A673 (cell line): ENCODE results near the gene OTOGL. TPM values are rescaled to one million over a fixed set of nuclear protein-coding genes. Genes with fewer than 3 reads are reported as not detected.

Experiments
- BruUV-seq: library from RNA; stranded (reverse); fragments of 400-500 nt; replicated peaks from 2 replicates; lab custom pipeline; 2021; lab: Mats Ljungman, UMichigan
- CTCF ChIA-PET: fragments of 300-600 bp; sonication (Branson Sonifier 250); formaldehyde crosslinking; loops from one replicate; lab custom pipeline; 2022; ENCODE audit warnings: antibody characterized with exemption; lab: Charles Lee
- POLR2A ChIA-PET: fragments of 300-600 bp; sonication (Branson Sonifier 250); formaldehyde crosslinking; loops from one replicate; lab custom pipeline; 2022; ENCODE audit warnings: antibody characterized with exemption; ENCODE audit not compliant: low non-redundant PET; lab: Charles Lee
- DNase-seq: peaks from one replicate; pipeline ENCODE4 v3.0.0-alpha.2; 2015; ENCODE audit warnings: low spot score
- H3K27ac ChIP-seq: fragments of 200-600 bp; sonication (generic); 2 replicates; pipeline ENCODE4 v1.5.1; 2016; ENCODE audit warnings: mixed run types, low read depth, mild to moderate bottlenecking, mixed read lengths, antibody characterized with exemption, low read length; ENCODE audit not compliant: poor library complexity, severe bottlenecking
- H3K27me3 ChIP-seq: fragments of 200-600 bp; sonication (generic); replicated peaks from 2 replicates; pipeline ENCODE4 v1.6.1; 2017; ENCODE audit warnings: mixed run types, low read depth, mild to moderate bottlenecking, mixed read lengths, antibody characterized with exemption, low read length; ENCODE audit not compliant: insufficient read depth, poor library complexity
- H3K36me3 ChIP-seq: fragments of 200-600 bp; sonication (generic); 2 replicates; pipeline ENCODE4 v1.6.1; 2016; ENCODE audit warnings: mixed run types, mild to moderate bottlenecking, mixed read lengths, antibody characterized with exemption, low read length; ENCODE audit not compliant: insufficient read depth, poor library complexity, severe bottlenecking
- H3K4me1 ChIP-seq: fragments of 200-600 bp; sonication (generic); 2 replicates; pipeline ENCODE4 v1.6.1; 2017; ENCODE audit warnings: mixed run types, mild to moderate bottlenecking, mixed read lengths, antibody characterized with exemption, low read length; ENCODE audit not compliant: insufficient read depth, poor library complexity, severe bottlenecking
- H3K4me3 ChIP-seq: fragments of 200-600 bp; sonication (generic); 2 replicates; pipeline ENCODE4 v1.5.1; 2016; ENCODE audit warnings: low read depth, mixed run types, mild to moderate bottlenecking, mixed read lengths, low read length; ENCODE audit not compliant: poor library complexity, severe bottlenecking
- H3K9me3 ChIP-seq: fragments of 200-600 bp; sonication (generic); 2 replicates; pipeline ENCODE4 v1.6.1; 2016; ENCODE audit warnings: mixed run types, low read depth, mild to moderate bottlenecking, mixed read lengths, antibody characterized with exemption, low read length; ENCODE audit not compliant: poor library complexity, severe bottlenecking
- EZH2 ChIP-seq: fragments of 200-600 bp; sonication (generic); IDR thresholded peaks from 2 replicates; pipeline ENCODE4 v1.6.1; 2017; ENCODE audit warnings: borderline replicate concordance, low read depth, mild to moderate bottlenecking, mixed read lengths, antibody characterized with exemption, low read length; ENCODE audit not compliant: poor library complexity, severe bottlenecking
- intact Hi-C: fragments of 100-400 bp; cut with micrococcal nuclease; formaldehyde crosslinking; loops from one replicate; pipeline ENCODE4 v1.10.0; 2022; ENCODE audit not compliant: unreplicated experiment
- total RNA-seq: library from RNA; stranded (reverse); gene quantifications from 2 replicates; pipeline ENCODE4 v1.2.3, GENCODE V29; 2021
- TF ChIP-seq, protein P1 (sequence below): fragments of 300-800, 200-600 bp; sonication (generic); conservative IDR thresholded peaks from 2 replicates; pipeline ENCODE4 v1.5.1; 2017; ENCODE audit warnings: low read depth, mild to moderate bottlenecking, antibody characterized with exemption, low read length, moderate library complexity, mixed read lengths

Gene OTOGL
- total RNA-seq, 1 experiment from 2014 or later = 0.73 TPM

DNA sequence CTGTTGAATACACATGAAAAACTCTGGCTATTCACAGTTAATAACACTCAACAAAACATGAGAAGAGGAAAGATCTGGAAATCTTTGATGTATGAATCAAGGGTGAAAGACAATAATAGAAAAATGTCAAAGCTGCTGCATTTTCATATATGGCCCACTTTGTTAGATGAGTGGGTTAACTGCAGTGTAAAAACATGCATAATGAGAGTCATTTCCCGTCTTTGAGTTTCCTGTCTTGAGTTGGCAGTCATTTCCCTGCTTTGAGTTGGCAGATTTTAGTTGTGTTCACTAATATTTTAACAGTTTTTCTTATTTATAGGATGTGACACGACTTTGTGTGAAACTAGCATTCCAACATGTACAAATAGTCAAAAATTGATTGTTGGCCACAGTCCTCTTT lies 256.8 kb downstream of the OTOGL start:
- intact Hi-C loops = no loop called here
- Histone ChIP-seq H3K4me1 (peaks cover 29% of the 10 kb centered on the region), H3K9me3 (no peaks in the 10 kb centered on the region), H3K27ac (peak overlapping the region; percentile 21), H3K36me3 (no peaks in the 10 kb centered on the region), H3K4me3 (no peak overlapping the region), H3K27me3 (no peaks in the 10 kb centered on the region)
- ChIA-PET CTCF (no interaction called here), POLR2A (interaction anchor here (0.6 kb wide), 1 partner anchor 85 kb away, joined by 3 read pairs; no protein-coding TSS in a partner anchor)
- TF ChIP-seq, protein P1, sequence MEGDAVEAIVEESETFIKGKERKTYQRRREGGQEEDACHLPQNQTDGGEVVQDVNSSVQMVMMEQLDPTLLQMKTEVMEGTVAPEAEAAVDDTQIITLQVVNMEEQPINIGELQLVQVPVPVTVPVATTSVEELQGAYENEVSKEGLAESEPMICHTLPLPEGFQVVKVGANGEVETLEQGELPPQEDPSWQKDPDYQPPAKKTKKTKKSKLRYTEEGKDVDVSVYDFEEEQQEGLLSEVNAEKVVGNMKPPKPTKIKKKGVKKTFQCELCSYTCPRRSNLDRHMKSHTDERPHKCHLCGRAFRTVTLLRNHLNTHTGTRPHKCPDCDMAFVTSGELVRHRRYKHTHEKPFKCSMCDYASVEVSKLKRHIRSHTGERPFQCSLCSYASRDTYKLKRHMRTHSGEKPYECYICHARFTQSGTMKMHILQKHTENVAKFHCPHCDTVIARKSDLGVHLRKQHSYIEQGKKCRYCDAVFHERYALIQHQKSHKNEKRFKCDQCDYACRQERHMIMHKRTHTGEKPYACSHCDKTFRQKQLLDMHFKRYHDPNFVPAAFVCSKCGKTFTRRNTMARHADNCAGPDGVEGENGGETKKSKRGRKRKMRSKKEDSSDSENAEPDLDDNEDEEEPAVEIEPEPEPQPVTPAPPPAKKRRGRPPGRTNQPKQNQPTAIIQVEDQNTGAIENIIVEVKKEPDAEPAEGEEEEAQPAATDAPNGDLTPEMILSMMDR = no peak
- TF ChIP-seq EZH2 = no peak
- peak; percentile 70 for DNase-seq
- no TSS peak for BruUV-seq

DNA sequence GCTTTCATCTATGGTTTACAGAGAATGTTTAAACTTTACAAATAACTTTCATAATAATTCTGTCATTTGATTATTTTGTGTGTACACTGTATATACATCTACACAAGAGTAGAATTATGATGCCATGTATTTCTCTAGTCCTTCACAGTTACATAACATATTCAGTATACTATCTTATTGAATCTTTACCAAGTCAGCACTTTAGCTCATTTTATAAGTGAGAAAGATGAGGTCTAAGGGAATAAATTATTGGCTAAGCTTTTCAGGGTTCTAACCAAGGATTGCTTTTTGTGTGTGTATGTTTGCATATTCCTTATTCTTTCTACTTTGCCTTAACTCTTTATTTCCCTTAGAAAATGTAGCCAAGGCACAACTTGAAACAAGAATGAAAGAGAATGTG lies 260.4 kb downstream of the OTOGL start:
- H3K27ac ChIP-seq = no peak overlapping the region
- H3K4me1 ChIP-seq = peaks cover 19% of the 10 kb centered on the region
- peaks cover 13% of the 10 kb centered on the region for H3K9me3 ChIP-seq
- no peak for TF ChIP-seq EZH2
- TF ChIP-seq, protein P1 = no peak
- CTCF ChIA-PET = no interaction called here
- POLR2A ChIA-PET = no interaction called here
- intact Hi-C loops = no loop called here
- no peaks in the 10 kb centered on the region for H3K36me3 ChIP-seq
- H3K27me3 ChIP-seq = no peaks in the 10 kb centered on the region
- DNase-seq = no peak
- no peak overlapping the region for H3K4me3 ChIP-seq
- BruUV-seq = no TSS peak

DNA sequence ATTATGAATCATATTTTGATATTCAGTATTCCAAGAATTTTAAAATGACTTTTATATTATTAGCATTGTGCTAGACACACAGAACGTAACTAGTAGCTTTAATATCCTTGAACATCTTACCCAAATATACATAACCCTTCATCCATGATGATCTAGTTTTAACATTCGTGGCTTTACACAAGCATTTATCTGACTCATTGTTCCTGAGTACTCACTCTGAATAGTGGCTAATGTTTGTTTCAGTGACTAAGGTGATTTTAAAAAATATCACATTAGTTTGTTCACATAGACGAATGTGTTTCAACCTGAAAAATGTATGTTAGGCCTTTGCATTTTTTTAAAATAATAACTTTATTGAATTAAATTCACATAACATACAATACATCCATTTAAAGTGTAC lies 264.7 kb downstream of the OTOGL start:
- no peak for TF ChIP-seq EZH2
- TF ChIP-seq, protein P1 = no peak
- Histone ChIP-seq H3K4me3 (no peak overlapping the region), H3K27ac (no peak overlapping the region), H3K4me1 (no peaks in the 10 kb centered on the region), H3K27me3 (no peaks in the 10 kb centered on the region), H3K9me3 (peaks cover 13% of the 10 kb centered on the region), H3K36me3 (no peaks in the 10 kb centered on the region)
- intact Hi-C loops = no loop called here
- BruUV-seq = no TSS peak
- ChIA-PET POLR2A (no interaction called here), CTCF (no interaction called here)
- DNase-seq = no peak
